ENCODE data around the gene GMDS.
"Not testable (repeated sequence)": the region's sequence is repeated elsewhere in the genome, so short reads cannot be mapped to it uniquely, and the experiment has no call there.

The GMDS gene

DNA sequence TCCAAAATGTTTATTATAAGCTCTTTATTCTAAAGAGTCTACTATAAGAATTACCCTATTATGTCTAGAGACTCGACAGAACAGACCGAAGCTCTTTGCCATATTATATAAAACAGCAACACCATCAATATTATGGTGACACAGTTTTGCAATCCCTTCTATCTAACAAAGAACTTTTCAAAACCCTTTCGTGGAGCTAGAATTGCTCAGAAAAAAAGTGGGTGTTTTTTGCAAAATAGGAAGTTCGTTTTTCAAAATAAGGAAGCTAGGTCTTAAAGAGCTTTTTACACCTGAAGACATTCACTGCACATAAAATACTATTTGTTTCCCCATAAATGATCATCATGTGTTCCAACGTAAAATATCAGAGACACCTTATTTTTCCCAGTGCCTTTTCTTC, 395.7 kb downstream of the GMDS start:
- DNase-seq, result no peak

DNA sequence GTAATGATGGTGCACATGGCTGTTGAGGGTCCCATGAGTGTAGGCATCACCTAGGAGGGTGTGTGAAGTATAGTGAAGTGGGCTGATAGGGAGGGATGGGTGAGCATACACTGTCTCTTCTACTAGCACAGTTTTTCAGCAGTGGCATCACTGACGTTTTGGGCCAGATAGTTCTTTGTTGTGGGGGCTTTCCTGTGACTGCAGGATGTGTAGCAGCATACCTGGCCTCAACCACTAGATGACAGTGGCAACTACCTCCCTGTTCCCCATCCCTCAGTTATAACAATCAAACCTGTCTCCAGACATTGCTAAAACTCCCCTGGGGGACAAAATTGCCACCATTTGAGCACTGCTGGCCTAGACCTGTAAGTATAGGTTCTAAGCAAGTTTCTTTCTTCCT, 396.7 kb downstream of the GMDS start:
- no peak for DNase-seq

DNA sequence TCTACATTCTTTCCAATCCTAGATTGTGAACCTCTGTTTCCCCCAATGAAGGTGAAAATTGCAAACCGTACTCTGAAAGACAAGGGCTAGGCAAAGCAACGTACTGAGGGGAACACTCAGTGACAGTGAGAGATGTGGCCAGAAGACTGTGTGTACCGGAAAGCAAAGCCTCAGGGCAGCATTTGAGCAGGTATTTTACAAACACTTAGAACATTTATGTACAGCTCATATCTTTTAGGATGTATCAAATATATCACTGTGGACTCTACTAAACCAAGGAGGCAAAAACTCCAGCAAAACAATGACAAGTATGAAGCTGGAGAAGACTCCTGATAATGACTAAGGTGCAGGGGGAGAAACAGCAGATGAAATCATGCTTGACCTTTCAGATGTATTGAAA, 398.8 kb downstream of the GMDS start:
- DNase-seq, result no peak

DNA sequence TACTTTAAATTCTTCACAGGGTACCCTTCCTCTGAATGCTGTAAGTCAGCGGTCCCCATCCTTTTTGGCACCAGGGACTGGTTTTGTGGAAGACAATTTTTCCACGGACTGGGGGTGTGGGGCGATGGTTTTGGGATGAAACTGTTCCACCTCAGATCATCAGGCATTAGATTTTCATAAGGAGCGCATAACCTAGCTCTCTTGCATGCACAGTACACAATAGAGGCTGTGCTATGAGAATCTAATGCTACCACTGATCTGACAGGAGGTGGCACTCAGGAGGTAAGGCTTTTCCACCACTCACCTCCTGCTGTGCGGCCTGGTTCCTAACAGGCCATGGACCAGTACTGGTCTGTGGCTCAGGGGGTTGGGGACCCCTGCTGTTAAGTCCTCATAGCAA, 399.9 kb downstream of the GMDS start:
- DNase-seq, result not testable (repeated sequence)

DNA sequence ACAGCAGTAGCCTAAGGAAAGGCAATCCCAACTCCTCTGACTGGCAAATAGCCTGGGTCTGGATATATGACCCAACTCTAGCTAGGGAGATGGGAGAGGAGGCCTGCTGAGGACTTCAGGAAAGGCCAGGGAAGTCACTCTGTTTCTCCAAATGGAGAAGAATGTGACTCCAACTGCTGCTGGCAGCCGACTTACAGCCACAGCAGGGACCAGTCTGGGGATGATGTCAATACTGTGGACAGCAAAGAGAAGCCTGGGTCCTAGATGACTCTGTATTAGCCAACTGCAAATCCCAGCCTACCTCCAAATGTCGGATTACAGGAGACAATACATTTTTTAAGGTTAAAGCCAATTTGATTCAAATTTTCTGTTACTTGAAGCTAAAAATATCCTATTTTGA, 403.1 kb downstream of the GMDS start:
- DNase-seq, result no peak

DNA sequence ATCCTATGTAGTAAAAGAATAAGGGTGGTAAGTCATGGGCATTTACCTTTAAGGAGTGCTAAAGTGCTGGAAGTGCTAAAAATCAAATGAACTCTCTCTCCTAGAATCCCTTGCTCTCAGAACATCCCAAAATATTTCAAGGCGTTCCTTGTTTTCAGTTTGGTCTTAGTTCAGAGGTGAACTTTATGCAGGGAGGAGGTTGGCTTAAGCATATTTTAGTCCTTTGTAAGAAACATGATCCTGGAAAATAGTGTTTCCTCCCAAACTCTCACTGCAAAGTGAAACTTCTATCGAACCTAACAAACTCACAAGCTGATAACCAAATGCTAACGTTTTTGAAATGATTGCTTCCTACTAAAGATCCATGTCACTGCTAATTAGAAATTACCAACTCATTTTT, 404.3 kb downstream of the GMDS start:
- no peak for DNase-seq

DNA sequence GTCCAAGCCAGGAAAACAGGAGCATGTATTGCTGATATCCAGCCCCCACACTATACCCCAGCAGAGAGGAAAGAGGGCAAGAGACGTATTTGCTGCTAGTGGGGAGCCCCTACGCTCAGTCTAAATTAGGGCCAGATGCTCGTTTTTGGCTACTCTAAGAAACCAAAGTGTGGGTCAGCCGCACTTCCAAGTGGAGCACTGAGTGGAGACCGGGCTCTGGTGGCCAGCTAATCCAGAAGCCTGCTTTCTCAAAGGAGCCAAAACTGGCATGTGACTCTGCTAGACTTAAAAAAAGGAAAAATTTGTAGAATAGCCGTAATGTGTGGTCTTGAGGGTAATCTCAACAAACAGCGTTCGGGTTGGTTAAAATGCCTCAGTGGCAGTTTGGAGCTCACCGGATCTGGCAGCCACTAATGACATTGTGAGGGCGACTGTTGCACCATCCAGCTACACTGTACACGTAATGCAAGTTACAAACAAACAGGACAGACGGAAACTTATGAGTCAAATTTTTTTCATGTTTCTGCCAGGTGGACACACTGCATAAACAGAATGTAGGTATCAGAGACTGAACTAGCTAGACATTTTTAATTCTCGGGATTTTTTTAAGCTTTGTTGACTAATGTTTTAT, 404.8 kb downstream of the GMDS start:
- DNase-seq, result no peak

DNA sequence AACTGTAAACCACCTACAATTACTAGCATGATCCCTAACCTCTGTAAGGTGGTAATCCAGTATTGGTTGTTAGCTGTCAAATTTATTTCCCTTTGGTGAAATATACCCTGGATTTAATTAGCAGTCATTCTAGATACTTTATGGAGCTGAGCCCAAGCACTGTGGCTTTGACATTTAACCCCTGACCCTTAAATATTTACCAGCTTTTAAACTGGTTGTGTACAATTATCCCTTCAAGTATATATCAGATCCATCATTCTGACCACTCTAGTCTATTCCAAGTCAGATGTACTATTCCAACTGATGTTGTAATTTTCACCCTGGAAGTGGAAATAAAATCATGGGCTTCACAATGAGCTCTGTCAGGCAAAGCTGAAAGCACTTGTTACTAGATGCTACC, 406.0 kb downstream of the GMDS start:
- DNase-seq, result no peak

DNA sequence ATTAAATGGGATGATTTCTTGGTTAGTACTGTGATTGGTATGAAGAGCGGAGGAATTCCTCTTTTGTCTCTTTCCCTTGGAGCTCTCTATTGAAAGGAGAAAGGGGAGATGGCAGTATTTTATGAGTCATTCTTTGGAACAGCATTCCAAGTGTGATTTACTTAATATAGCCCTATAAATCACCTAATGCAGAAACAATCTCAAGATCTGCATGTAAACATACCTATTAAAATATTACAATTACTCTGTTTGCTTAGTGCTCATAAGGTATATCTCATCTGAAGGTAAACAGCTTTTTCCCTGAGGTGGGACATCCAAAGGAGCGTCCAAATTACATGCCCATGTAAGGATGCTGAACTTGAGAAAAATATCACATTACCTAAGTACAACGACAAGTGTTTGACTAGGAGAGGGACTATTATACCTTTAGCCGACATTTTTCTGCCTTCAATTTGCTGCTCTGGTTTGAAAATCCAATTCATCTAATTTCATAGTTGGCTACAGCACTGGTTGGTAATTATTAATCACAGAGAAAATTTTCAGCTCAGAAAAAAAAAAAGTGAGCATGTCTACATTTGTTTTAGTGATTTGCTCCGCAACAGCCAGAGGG, 406.7 kb downstream of the GMDS start:
- no peak for DNase-seq

DNA sequence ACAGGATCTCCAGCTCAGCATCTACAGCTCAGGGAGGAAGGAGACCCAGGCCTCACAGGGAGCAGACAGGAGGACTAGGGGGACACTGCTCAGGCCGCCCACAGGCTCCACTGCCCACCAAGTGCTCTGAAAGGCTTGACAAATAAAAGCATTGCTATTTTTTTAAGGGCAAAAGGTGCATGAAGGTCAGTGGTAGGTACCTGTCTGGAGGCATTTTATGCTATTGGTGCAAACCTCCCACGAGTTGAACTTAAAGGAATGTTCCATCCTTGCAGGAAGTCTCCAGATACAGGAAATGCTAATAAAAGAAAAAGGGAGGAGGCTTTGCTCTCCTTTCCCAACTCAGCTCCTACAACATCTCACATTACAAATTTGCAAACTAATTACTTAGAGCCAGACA, 407.6 kb downstream of the GMDS start:
- no peak for DNase-seq

DNA sequence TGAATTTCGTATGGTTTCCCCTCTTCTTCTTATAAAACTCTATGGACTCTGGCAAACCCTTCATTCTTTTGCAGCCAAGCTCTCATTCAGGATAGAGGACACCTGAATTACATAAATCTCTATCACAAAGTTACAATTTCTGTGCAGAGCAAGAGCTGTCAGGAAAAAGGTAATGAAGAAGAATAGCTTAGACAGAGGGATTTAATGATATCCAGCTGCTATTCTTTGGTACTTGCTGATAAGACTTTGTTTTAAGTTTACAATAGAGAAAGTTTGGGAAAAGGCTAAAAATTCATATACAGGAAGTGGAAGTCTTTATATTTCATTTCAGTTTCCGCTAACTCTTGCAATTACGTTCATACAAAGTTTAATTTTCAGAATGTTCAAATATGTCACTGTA, 408.7 kb downstream of the GMDS start:
- no peak for DNase-seq

DNA sequence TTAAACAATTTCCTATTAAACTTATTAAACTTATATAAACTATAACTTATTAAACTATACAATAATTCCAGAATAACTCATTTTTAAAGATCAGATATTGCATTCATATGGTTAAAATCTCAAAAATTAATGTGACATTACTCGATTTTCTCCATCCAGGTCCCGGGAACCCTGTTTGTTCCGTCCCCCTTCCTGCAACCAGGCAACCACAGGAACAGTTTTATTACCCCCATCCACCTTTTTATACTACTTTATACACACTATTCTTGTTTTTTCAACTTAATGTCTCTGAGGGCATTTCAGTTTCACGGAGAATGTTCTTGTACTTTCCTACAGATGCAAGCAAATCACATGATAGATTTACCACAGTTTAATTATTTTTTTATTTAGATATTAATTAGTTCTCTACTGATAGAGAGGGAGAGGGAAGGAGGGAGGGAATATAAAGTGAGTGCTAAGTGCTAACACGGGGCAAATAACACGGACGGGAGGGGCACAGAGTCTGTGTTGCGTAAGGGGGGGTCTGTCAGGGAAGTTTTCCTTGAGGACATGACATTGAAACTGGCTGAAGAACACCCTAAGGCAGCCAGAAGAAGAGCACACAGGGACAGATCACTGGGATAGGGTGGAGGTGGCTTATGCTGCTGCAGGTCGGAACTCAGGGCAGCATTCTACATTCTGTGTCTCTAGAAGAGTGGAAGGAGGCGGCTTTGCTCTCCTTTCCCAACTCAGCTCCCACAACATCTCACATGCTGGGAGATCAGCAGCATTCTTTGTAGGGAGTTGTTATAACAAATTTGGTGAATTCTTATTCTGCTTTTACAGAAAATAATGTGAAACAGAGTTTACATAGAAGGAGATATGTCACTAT, 410.5 kb downstream of the GMDS start:
- no peak for DNase-seq

DNA sequence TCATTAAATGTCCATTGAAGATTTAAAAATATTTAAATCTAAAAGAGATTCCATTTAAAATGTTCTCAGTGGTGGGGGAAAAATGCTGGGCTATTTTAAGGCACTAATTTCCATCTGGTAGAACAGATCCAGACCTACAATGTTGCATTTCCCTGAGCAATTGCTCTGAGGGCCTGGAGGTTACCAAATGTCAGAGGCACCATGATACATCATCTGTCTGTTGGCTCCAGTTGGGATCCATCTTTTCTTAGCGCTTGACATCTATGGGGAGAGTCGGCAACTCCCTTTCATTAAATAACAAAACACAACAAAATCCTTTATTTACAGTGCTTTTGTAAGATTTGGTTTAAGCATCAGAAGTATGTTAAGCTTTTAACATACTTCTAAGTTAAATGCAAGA, 411.2 kb downstream of the GMDS start:
- DNase-seq, result no peak

DNA sequence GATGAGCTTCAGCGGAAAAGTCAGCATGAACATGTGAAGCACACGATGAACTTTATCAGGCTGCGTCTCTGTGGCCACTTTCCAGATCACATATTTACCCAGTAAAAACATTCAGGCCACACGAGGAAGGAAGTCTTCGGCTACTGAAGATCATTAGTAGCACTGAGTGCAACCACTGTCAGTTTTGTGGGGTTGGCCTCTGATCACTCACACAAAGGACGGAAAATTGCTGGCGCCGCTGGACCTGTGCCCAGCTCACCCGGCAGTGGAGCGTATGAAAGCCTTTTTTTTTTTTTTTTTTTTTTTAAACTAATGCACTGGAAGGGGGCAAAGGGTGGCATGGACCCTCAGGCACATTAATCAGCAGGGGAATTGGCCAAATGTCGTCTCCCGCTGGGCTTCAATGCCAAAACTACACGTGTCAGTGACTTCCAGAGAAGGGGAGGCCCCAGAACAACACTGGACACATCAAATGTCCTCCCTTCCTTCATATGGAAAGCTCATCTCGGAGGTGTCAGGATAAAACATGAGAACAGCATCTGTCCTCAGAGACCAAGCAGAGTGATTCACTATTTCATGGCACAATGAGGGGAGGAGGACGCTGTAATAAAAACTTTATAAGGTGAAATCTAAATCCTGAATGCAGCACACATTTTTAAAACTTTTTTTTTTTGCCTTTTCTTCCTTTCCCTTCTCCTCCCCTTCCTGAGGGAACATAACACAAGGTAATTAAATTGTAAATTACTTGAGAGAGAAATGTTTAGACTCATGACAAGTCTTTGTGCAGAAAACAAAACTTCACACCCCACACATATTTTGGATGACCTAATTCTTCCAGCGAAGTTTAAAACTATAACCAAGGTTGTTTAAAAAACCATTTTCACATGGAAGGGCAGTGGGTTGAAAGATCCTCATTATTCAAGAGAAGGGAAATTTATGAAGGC, 412.3 kb downstream of the GMDS start:
- DNase-seq, result no peak

DNA sequence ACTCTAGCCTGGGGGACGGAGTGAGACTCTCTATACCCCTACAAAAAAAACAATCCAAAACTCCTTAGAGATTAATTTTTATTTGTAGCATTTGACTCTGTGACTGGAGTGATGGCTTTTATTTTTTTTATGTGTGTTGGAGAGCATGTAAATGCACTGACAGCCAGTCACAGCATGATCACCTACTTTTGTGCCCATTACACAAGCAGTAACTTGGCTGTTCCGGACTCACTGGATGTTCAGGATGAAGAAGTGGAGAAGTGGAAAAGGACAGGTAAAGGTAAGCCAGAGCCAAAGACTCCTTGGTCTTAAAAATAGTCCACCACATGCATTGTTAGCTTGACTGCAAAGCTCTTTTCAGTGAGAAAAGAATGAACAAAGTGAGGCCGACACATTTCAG, 413.0 kb downstream of the GMDS start:
- no peak for DNase-seq

DNA sequence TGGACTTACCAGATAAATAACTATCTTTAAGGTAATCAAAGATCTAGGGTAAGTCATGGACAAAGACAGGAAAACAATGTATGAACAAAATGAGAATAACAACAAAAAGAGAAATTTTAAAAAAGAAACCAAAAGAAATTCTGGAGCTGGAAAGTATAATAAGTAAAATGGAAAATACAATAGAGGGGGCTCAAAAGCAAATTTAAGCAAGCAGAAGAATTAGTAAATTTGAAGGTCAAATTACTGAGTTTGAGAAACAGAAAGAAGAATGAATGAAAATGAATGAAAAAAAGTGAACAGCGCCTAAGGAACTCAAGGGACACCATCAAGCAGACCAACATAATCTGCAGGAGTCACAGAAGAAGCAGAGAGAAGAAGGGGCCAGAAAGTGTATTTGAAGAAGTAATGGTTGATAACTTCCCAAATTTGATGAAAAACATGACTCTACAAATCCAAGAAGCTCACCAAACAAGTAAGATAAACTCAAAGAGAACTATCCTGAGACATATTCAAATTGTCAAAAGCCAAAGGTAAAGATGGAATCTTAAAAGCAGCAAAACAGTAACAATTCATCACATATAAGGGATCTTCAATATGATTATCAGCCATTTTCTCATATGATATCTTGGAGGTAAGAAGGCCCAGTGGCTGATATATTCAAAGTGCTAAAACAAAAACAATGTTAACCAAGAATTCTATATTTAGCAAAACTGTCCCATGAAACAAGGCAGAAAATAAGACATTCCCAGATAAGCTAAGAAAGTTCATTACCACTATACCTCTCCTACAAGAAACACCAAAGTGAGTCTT, 417.2 kb downstream of the GMDS start:
- DNase-seq, result no peak

DNA sequence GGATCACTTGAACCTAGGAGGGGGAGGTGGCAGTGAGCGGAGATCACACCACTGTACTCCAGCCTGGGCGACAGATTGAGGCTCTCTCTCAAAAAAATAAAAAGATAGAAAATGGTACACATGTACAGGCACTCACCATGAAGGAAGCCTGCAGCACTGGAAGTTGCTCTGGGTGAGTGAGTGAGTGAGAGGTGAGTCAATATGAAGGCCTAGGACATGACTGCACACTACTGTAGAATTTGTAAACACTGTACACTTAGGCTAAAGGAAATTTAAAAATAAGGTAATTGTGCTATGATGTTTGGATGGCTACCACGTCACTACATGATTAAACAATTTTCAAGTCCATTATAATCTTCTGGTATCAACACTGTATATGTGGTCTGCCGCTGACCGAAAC, 419.5 kb downstream of the GMDS start:
- no peak for DNase-seq

DNA sequence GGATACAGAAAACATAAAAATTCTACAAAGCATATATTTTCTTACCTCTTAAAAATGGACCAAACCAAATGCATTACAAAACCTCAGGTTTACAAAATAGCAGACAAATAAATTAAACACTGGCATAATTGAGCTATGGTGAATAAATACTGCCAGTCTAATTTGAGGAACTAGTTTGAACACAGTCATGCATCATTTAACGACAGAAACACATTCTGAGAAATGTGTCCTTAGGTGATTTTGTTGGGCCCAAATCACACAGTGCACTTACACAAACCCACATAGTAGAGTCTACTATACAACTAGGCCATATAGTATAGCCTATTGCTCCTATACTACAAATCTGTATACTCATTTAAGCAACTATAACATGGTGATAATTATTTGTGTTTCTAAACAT, 420.1 kb downstream of the GMDS start:
- DNase-seq, result no peak

DNA sequence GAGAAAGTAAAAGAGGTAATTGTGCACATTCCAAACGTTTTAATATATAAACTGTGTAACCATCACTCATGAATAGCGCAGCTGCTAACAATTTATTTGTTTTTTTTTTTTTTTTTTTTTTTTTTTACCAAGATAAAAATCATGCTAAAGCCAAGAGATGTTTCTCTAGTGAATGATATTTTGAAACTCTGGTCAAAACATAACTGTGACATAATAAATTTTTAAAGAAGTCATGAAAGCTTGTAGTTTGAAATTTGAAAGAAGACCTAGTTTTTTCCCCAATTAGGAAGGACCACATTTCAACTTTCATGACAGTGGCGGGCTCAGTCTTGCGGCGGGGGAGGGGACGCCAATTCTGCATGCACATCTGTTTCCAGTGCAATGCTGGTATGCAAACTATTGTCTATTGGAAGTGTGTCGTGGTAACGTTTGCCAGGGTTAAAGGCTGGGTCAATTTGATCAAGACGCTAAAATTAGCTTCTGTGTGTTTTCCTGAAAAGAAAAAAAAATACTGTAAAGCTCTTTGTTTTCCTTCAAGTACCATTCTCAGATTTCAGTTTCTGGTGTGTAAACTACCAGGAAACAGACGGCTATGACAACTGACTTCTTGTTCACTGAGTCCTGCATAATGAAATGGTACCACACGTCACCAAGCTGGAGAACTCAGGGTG, 423.8 kb downstream of the GMDS start:
- DNase-seq, result no peak

DNA sequence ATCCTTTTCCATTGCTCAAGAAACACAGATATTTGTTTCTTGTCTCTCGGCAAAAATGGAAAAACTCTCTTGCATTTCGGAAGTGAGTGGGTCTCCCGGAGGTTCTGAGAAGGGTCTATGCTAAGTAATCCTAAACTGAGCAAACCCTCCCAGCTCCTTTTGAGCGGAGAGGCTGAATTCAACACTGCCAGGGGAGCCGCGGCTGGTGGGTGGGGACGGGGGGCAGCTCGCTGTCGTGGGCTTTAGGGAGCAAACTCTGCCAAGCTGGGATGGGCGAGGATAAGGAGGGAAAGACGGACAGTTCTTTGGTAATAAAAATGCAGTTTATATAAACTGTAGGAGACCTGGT, 424.3 kb downstream of the GMDS start:
- no peak for DNase-seq

DNA sequence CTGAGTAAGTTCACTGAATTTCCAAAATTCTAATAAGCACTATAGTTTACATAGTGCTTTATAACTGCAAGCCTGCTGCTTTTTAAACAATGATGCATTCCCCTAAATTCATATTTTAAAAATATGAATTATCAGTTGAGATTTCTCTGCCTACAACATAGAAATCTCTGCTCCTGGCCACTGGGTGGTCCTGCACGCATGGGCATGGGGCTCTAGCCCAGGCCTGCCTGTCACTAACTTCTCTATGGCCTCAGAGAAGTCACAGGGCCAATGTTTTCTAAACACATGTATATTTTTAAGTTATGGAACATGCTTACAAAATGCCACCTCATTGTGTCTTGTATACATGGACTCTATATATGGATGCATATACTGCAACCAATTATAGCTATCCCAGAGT, 424.7 kb downstream of the GMDS start:
- DNase-seq, result no peak

DNA sequence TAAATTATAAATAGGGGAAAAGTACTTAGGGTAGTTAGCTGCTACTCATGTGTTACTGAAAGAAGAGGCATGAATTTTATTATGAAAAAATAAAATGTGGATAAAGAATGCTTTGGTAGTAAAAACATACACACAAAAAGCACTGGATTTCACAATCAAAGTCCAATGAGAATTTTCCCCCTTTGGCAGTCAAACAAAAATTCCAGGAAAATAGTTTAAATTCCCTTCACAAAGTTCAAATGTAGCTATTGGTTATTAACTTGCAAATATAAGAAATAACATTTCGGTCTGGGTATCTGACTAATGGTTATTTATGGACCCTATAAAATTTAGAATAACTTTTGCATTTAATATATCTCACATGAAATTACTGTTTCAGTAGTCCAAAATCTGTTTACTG, 425.2 kb downstream of the GMDS start:
- no peak for DNase-seq
